SW480 (cell line): ENCODE data around the gene HACE1.
"Not testable (repeated sequence)": the region's sequence is repeated elsewhere in the genome, so short reads cannot be mapped to it uniquely, and the experiment has no call there.

Source experiments
- DNase-seq: peaks from one replicate; pipeline ENCODE4 v3.0.0-alpha.2; 2016; ENCODE audit warnings: low spot score

The HACE1 gene

GRCh38 chr6:104828478-104828877, 31.2 kb downstream of the HACE1 start:
- no peak for DNase-seq

- DNase-seq = not testable (repeated sequence)
Observed at GRCh38 chr6:104820820-104821219, 38.9 kb downstream of the HACE1 start.

GRCh38 chr6:104816125-104816524, 43.6 kb downstream of the HACE1 start:
- DNase-seq = no peak

- no peak for DNase-seq
Observed at GRCh38 chr6:104814743-104815142, 45.0 kb downstream of the HACE1 start.

- no peak for DNase-seq
Observed at GRCh38 chr6:104813552-104813951, 46.2 kb downstream of the HACE1 start.

GRCh38 chr6:104809116-104809515, 50.6 kb downstream of the HACE1 start:
- DNase-seq = no peak

GRCh38 chr6:104805335-104805734, 54.4 kb downstream of the HACE1 start:
- not testable (repeated sequence) for DNase-seq

- DNase-seq = no peak
Observed at GRCh38 chr6:104799134-104799657, 60.5 kb downstream of the HACE1 start.

GRCh38 chr6:104796031-104796785, 63.5 kb downstream of the HACE1 start:
- DNase-seq = no peak

GRCh38 chr6:104795363-104795762, 64.4 kb downstream of the HACE1 start:
- no peak for DNase-seq

- peak; percentile 29 for DNase-seq
Observed at GRCh38 chr6:104789770-104790190, 69.9 kb downstream of the HACE1 start.

- no peak for DNase-seq
Observed at GRCh38 chr6:104788400-104788799, 71.3 kb downstream of the HACE1 start.

GRCh38 chr6:104787305-104787704, 72.4 kb downstream of the HACE1 start:
- DNase-seq = no peak

GRCh38 chr6:104784884-104785283, 74.8 kb downstream of the HACE1 start:
- no peak for DNase-seq

- peak; percentile 22 for DNase-seq
Observed at GRCh38 chr6:104771258-104771832, 88.4 kb downstream of the HACE1 start.

GRCh38 chr6:104768906-104769305, 90.8 kb downstream of the HACE1 start:
- no peak for DNase-seq

- DNase-seq = no peak
Observed at GRCh38 chr6:104766595-104766994, 93.1 kb downstream of the HACE1 start.

- DNase-seq = no peak
Observed at GRCh38 chr6:104754788-104755409, 104.8 kb downstream of the HACE1 start.

GRCh38 chr6:104753251-104753650, 106.5 kb downstream of the HACE1 start:
- no peak for DNase-seq

GRCh38 chr6:104750449-104750848, 109.3 kb downstream of the HACE1 start:
- DNase-seq = no peak

- not testable (repeated sequence) for DNase-seq
Observed at GRCh38 chr6:104739124-104739523, 120.6 kb downstream of the HACE1 start.

- DNase-seq = not testable (repeated sequence)
Observed at GRCh38 chr6:104737567-104737966, 122.2 kb downstream of the HACE1 start.

GRCh38 chr6:104736545-104736944, 123.2 kb downstream of the HACE1 start:
- DNase-seq = no peak
